Activated CD4-positive, alpha-beta T cell treated with anti-CD3 and anti-CD28 coated beads, Interleukin-2, amount 50 U/mL, for 16 hours (primary cell): ENCODE measurements around the gene TTC27.

ENCODE experiments used
- DNase-seq: peaks from one replicate; pipeline ENCODE4 v3.0.0-alpha.2; 2020

TTC27 gene

DNA sequence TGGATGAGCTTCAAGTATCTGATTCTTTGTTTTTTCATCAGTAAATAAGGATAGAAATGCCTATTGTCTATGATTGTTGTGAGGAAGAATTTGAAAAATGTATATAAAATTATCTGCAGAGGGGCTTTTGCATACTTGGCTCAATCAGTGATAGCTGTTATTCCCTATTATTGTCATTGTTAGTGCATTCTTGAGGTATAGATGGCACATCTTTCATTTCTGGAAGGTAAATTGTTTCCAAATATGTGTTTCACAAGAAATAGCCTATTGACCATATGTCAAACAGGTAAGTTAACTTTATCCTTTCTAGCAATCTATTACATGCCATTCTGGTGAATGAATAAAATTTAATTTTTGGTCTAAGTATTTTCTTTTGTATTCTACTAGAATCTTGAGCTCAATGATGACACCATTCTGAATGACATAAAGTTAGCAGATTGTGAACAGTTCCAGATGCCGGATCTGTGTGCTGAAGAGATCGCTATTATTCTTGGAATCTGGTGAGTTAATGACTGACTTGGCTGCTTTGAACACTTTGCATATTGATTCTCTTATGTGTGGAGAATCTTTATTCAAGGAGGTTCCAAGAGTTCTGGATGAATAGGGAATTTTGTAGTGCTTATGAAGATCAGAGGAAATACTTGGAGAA, 44.2 kb downstream of the TTC27 start:
- no peak for DNase-seq

DNA sequence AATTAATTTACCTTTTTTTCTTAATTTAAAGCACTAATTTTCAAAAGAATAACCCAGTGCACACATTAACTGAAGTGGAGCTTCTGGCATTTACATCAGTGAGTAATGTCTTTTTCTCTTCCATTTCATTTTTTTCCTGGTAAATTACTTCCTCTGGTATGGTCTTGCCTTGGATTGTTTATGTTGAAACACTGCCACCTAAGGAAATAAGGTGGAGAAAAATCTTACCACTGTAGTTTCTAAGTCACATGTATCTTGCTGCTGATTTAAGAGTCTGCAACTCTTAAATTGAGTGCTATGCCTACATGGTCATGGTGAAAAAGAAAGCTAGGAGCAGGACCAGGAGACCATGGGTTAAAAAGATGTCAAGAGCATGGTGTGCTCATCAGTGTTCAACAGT, 51.0 kb downstream of the TTC27 start:
- no peak for DNase-seq

DNA sequence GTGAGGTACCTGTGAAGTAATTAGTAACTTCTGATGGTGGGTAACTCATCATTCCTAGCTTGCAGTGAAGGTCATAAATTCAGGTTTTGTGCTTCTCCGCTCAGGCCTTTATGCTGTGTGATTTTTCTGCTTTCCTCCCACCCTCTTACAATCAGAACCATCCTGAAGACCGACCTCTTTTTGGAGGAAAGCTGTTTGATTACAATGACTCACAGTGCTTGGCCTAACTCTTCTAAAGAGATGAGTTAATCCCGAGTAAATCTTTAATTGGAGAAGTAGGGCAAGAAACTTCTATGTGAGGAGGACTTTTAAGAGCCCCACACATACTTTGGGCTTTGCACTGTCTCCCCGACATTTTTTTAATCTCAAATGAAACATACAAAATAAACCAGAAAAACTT, 53.1 kb downstream of the TTC27 start:
- DNase-seq = no peak

DNA sequence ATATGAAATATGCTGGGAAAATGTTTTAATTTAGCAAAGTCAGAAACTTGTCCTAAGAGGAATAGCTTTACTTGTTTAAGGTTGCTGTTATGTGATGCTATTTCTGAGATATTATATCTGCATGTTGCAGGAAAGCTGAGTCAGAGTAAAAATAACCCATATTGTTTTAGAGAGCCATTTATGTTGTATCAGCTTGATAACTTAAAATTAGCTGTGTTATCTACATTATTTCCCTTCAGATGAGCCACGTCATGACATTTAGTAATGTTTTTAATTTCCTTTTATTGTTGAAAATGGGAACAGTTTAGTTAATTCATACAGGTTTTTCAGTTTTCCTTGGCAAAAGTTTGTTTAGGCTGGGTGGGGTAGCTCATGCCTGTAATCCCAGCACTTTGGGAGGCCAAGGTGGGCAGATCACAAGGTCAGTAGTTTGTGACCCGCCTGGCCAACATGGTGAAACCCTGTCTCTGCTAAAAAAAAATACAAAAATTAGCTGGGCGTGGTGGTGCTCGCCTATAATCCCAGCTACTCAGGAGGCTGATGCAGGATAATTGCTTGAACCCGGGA, 55.8 kb downstream of the TTC27 start:
- no peak for DNase-seq

DNA sequence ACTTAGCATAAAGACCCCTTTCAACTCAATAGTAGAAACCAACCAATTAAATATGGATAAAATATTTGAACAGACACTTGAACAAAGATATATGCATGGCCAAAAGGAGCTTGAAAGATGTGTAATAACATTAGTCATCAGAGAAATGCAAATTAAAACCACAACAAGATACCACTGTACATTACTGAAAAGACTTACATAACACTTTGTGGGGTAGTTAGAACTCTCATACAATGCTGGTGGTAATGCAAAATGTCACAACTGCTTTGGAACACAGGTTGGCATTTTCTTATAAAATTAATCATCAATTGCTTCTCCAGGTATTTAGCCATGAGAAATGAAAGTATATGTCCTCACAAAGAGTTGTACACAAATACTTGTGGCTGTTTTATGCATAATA, 60.7 kb downstream of the TTC27 start:
- peak; percentile 21 for DNase-seq

DNA sequence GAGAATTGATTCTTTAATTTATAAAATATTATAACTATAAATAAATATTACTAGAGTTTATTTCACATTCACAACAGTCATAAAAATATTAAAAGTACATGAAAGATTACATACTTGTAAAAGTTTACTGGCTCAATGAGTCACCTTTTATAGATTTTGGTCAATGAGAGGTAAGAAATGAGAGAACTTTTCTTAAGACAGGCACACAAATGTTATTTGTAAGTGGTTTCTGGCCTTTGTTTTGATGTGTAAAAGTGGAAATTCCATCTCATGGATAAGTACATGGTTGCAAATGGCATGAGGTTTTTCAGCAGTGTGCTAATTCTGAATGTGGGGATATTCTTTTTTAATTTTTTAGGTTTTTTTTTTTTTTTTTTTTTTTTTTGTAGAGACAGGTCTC, 63.8 kb downstream of the TTC27 start:
- DNase-seq = no peak

DNA sequence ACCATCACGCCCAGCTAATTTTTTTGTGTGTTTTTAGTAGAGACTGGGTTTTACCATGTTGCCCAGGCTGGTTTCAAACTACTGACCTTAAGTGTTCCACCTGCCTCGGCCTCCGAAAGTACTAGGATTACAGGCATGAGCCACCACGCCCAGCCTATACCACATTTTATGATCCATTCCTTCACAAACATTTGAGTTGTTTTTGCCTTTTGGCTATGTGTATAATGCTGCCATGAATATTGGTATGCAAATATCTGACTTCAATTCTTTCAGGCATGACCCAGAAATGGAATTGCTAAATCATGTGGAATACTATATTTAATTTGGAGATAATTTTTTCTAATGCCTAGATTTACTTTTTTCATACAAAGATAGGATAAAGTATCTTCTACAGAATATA, 68.6 kb downstream of the TTC27 start:
- DNase-seq = no peak

DNA sequence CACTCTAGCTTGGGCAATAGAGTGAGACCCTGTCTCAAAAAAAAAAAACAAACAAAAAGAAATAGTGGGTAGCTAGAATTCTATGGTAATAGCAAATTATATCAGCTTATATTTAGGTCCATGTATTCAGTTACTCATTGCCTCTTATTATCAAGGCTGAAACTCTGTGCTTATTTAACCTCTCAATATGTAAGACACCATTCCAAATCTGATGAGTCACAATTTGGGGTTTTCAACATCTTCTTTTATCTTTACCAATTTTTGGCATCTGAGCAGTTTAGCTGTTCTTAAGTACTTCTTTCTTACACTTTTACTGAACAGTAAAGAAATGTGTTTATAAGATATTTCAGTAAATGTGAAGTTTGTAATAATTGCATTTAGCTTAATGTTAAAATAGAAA, 69.3 kb downstream of the TTC27 start:
- no peak for DNase-seq

DNA sequence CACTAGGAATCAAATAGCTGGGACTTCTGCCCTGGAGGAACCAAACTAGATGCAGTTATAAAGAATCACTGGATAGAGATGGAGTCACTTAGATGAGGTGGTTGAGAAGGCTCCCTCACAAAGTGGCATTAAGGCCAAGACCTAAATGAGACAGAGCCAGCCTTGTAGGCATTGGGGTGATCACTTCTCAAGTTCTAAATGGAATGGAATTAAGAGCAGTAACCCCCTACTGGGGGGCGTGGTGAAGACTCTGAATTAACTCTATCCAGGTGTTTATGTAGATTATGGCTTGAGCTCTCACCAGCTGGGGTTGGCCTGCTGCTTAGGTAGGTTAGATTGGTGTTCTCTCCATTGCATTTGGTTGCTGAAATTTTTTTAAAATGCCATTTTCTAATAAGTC, 71.3 kb downstream of the TTC27 start:
- DNase-seq = no peak

DNA sequence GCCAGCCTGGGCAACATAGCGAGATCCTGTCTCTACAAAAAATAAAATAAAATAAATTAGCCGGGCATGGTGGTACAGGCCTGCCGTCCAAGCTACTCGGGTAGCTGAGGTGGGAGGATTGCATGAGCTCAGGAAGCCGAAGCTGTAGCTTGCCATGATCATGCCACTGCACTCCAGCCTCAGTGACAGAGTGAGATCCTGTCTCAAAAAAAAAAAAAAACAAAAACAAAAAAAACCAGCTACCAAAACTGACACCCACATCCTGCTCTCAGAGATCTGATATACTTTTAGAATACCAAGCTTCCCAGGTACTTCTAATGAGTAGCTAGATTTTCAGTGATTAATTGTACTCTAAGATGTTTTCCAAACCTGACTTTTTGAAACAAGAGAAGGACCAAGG, 74.0 kb downstream of the TTC27 start:
- peak; percentile 2 for DNase-seq

DNA sequence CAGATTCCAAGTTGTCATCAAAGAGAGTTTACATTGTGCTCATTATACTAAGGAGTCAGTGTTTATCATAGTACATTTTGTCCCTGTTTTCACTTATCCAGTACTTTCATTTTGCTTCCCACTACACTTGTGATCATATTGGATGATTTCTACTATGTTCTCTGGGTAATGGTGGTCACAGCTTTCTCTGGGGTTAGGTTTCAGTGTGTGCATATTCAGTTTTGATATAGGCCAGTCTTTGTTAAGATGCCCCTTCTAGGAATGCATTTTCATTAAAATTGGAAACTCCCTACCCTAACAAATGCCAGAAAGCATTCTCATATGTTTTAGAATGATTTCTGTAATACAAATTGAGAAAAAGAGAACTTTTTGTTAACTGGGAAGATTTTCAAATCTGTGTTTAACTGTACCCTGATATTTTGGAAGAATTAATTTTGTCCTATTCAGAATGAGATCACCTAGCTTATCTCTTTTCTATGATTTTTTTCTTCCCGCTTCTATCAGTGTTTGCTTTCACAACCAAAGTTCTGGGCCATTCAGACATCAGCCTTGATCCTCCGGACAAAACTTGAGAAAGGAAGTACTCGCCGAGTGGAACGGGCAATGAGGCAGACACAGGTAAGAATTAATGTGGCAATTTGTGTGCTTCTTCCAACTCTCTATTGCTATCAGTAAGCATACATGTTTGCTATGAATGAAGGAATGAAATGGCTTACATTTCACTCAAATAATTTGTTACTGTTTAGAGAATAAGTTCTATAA, 74.6 kb downstream of the TTC27 start:
- no peak for DNase-seq

DNA sequence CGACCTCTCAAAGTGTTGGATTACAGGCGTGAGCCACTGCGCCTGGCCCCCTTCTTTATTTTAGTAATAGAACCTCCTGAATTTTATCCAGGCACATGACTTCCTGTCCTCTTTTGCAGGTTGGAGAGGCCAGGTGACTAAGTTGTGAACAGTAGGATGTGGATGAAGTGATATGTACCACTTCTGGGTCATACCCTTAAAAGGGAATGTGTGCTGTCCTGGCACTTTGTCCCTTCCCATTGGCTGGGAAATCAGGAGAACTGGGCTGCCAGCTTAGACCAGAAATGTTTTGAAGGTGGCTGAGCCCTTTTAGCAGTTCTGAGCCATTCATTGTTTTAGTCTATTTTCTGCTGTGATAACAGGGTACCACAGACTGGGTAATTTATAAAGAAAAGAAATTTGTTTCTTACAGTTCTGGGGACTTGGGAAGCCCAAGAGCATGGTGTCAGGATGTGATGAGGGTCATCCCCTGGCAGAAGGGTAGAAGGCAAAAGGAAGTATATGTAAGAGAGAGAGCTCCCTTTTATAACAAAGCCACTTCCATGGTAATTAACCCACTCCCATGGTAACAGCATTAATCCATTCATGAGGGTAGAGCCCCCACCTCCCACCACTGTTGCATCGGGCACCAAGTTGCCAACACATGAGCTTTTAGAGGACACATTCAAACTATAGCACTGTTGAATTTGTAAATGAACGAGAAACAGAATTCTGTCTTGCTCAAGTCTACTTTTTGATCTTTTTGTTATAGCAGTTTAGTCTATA, 79.1 kb downstream of the TTC27 start:
- DNase-seq = no peak

DNA sequence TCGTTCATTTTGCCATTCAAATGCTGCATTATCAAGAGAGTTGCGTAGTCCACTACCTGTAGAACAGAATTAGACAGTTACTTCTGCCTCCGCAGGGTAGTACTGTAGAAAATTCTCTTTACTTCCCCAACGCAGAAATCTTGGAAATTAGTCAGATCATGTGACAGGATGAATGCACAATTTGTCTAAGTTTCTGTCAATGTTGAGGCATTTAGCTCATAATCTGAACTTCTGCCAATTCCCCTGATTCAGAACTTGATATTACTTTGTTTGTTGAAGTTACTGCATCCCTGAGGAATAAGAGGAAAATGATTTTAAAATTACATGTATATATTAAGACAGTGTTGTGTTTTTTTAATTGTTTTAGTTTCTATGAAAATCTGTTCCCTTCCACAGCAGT, 83.4 kb downstream of the TTC27 start:
- no peak for DNase-seq

DNA sequence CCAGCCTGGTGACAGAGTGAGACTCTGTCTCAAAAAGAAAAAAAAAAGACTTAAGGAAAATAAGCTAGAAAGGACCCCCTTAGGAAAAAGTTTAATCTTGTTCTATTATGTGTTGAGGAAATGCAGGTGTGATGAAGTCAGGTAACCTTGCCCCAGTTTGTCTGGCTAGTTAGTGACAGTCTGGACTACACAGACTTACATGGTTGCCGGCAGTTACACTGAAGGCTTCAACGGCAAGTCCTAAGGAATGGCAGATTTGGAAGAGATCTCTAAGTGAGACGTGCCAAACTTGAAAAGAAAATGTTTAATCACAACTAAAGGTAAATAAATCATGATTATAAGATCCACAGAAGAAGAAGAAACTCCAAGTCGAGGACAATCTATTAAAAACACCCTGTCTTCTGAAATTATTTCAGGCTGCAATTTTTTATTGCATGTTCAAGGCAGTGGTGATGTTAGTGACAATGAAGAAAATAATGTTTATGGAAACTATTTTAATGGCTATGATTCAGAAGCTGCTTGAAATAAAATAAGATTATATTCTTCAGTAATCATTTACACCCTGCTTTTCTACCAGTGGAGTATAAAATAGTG, 84.2 kb downstream of the TTC27 start:
- no peak for DNase-seq

DNA sequence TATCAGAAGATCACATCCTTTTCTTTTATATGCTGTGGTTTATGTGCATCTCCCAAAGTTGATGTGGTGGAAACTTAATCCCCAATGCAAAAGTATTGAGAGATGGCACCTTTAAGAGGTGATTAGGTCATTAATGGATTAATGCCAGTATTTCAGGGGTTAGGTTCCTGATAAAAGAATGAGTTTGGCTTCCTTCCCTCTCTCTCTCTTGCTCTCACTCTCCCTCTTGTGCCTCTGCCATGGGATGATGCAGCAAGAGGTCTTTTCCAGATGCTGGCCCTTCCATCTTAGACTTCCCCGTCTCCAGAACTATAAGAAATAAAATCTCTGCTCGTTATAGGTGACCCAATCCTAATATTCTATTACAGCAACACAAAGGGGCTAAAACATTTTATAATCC, 85.0 kb downstream of the TTC27 start:
- DNase-seq = no peak

DNA sequence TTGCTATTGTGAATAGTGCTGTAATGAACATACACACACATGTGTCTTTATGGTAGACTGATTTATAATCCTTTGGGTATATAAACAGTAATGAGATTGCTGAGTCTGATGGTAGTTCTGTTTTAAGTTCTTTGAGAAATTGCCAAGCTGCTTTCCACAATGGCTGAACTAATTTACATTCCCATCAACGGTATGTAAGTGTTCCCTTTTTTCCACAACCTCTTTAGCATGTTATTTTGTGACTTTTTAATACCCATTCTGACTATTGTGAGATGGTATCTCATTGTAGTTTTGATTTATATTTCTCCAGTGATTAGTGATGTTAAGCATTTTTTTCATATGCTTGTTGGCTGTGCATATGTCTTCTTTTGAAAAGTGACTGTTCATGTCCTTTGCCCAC, 86.7 kb downstream of the TTC27 start:
- DNase-seq = no peak

DNA sequence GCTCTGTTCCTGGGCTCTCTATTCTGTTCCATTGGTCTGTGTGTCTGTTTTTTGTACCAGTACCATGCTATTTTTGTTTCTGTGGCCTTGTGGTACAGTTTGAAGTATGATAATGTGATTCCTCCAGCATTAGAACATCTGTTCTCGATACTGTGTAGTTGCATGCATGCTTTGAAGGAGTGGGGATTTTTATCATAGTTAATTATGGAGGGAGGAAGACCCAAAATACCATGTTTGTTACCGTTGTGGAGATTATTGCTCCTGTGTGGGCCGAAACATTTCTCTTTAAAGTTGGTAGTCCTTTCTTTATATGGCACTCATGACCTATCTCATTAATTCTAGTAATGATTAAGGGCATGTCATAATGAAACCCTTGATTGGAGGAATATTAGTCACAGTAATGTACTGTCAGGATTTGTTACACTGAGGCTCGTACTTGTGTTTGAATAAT, 87.6 kb downstream of the TTC27 start:
- peak; percentile 50 for DNase-seq

DNA sequence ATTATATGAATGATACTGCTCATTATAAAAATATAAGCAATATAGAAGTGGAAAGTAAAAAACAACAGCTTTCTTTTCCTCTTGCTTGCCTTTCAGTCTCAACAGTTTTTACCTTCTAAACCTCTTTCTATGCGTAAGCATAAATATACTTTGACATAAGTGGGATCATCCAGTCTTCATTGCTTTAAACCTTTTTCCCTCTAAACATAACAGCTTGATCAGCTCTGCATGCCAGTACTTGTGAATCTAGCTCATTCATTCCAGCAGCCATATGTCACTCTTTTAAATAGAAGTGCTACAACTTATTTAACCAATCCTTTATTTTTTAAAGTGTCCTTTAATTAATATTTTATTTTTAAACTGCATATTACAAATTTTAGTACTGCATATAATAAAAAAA, 88.1 kb downstream of the TTC27 start:
- no peak for DNase-seq

DNA sequence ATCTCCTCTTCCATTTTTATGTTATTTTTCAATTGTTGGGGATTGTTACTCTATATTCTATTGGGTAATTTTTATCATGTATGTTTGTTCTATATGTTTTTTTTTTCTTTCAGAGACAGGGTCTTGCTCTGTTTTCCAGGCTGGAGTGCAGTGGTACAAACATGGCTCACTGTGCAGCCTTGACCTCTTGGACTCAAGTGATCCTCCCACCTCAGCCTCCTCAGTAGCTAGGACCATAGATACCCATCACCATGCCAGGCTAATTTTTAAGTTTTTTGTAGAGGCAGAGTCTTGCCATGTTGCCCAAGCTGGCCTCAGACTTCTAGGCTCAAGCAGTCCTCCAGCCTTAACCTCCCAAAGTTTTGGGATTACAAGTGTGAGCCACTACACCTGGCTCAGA, 88.7 kb downstream of the TTC27 start:
- DNase-seq = no peak

DNA sequence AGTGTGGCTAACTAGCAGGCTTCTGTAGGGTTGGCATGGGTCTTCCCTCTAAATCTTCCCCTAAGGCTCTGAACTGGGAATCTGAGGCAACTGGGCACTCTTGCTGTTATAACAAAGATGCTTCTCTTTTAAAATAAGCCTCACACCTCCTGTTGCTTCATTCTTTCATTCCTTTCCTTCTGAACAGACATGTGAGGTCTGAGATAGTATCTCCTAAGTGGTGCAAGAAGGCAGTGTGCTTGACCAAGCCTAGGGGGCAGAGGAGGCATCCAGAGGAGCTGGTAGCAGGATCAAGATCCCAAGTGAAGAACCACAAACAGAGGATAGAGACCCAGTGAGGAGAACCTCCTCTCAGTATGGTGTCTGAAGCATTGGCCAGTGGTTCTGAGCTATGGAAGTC, 90.9 kb downstream of the TTC27 start:
- no peak for DNase-seq

DNA sequence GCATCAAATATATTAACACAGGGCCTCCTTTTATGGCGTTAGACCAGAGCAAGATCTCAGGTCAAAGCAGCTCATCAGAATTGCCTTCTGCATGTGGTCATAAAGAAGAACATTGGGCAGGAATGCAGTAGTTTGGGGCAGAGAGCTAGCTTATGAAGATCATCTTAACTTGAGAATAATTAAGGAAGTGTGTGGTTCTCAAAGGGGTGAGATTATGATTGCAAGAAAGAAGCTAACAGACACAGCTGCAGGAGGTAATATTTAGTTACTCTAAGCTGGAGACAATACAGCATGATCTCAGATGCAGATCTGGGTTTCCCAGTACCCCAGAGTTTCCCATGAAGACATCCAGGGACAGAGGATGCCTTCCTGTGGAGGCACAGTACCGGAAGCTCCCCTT, 91.6 kb downstream of the TTC27 start:
- DNase-seq = no peak

DNA sequence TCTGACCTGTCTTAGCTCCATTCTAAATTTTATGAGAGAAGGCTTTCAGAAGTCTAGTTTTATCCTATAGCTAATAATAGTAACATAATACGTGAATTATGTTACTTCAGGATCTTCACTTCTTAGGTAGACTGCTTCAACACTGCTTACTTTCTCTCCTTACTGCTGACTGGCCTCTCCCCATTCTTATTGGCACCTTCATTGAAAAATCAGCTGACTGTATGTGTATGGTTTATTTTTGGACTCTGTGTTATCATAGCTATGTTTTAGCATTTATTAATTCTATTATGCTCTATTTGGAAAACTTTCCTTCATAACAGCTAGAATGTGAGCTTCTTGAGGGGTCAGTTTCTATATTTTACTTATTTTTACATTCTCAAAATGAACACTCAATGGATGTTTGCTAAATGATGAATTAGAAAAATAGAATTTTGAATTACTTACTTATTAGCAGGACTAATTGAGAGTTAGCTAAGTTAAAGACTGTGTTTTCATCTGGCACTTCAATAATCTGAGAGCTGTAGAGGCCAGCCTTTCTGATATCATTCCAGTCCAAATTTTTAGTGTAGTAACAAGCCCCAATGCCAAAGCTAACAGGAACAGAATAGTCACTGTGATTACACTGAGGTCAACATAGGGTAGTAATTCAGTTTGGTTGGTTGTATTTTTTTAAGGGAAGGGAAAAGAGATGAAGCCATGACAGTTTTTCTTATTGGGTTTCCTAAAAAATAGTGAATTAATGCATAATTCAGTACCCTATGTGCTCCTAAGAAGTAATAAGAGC, 92.3 kb downstream of the TTC27 start:
- no peak for DNase-seq

DNA sequence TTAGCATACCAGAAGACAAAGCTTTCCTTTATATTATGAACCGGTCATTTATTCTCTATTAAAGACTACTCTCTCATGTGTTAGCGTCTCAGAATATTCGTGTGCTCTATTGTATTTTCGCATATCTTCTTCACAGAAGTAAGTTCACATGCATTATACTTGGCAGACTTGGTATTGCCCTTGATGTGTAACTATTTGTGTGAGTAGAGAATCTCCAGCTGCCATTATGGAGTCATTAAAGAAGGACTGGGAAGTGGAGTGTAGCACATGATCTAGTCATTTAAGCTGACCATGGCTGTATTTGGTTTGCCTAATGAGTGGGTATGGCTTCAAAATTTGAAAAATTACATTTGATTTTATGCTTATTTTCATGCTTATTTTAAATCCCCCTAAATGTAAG, 92.9 kb downstream of the TTC27 start:
- no peak for DNase-seq
